Myometrial cell (primary cell): Measurements from ENCODE around the gene F11R. TPM values are rescaled to one million over a fixed set of nuclear protein-coding genes. Genes with fewer than 3 reads are reported as not detected.

Experiments used
- total RNA-seq: library from RNA; depleted of rRNA; stranded (reverse); fragments of >200 nt; gene quantifications from 2 replicates; pipeline ENCODE4 v1.2.3, GENCODE V29; 2015

F11R gene
- 0.53 and 0.86 TPM in 2 replicates for total RNA-seq

GRCh38 chr1:161020509-161021164 lies at the start of gene F11R:
Gene F11R (minus strand): TSS chr1:161021152. CDS start chr1:161021073, 79 bp downstream.

GRCh38 chr1:161069731-161070270 lies 48.8 kb upstream of the F11R start, which contains the start of gene ARHGAP30:
Gene ARHGAP30 (minus strand): TSS chr1:161069891. CDS start chr1:161069624, 267 bp downstream.

GRCh38 chr1:161045736-161046604 lies 25.0 kb upstream of the F11R start, which contains the start of gene USF1:
Gene USF1 (minus strand): TSS chr1:161045977. CDS start chr1:161043275, 2,702 bp downstream.

GRCh38 chr1:161038523-161039153 lies 17.7 kb upstream of the F11R start, which contains the start of gene TSTD1:
Gene TSTD1 (minus strand): TSS chr1:161038964. CDS start chr1:161038889, 75 bp downstream.

GRCh38 chr1:160954158-160955104 lies 66.5 kb downstream of the F11R start, which contains the start of gene ITLN2:
Gene ITLN2 (minus strand): TSS chr1:160954809. CDS start chr1:160954741, 68 bp downstream.

Other genes starting within 250 kb of the F11R start
- not detected in 2 replicates for gene LY9, start 225.0 kb downstream of the F11R start, total RNA-seq
- not detected in 2 replicates for gene CD244, start 158.3 kb downstream of the F11R start, total RNA-seq
- not detected in 2 replicates for gene ITLN1, start 136.0 kb downstream of the F11R start, total RNA-seq
- gene ITLN2, start 66.3 kb downstream of the F11R start, total RNA-seq = not detected in 2 replicates
- 0.86 and 2.5 TPM in 2 replicates for gene TSTD1, start 17.8 kb upstream of the F11R start, total RNA-seq
- 65.7 and 69.8 TPM in 2 replicates for gene USF1, start 24.8 kb upstream of the F11R start, total RNA-seq
- gene ARHGAP30, start 48.7 kb upstream of the F11R start, total RNA-seq = not detected in 2 replicates
- under 0.01 and 1.4 TPM in 2 replicates for gene NECTIN4, start 68.4 kb upstream of the F11R start, total RNA-seq
- gene KLHDC9, start 77.2 kb upstream of the F11R start, total RNA-seq = 2.5 and 4.0 TPM in 2 replicates
- 36.3 and 83.5 TPM in 2 replicates for gene PFDN2, start 96.9 kb upstream of the F11R start, total RNA-seq
- 43.8 and 61.1 TPM in 2 replicates for gene NIT1, start 97.0 kb upstream of the F11R start, total RNA-seq
- 31.4 and 31.9 TPM in 2 replicates for gene DEDD, start 111.5 kb upstream of the F11R start, total RNA-seq
- gene UFC1, start 132.8 kb upstream of the F11R start, total RNA-seq = 90.9 and 113 TPM in 2 replicates
- 8.1 and 12.2 TPM in 2 replicates for gene USP21, start 138.3 kb upstream of the F11R start, total RNA-seq
- 12.4 and 32.0 TPM in 2 replicates for gene PPOX, start 145.3 kb upstream of the F11R start, total RNA-seq
- gene B4GALT3, start 156.4 kb upstream of the F11R start, total RNA-seq = 36.0 and 42.1 TPM in 2 replicates
- 9.5 and 14.5 TPM in 2 replicates for gene ADAMTS4, start 177.9 kb upstream of the F11R start, total RNA-seq
- gene NDUFS2, start 181.2 kb upstream of the F11R start, total RNA-seq = 134 and 138 TPM in 2 replicates
- not detected in 2 replicates for gene FCER1G, start 194.1 kb upstream of the F11R start, total RNA-seq
- gene APOA2, start 202.5 kb upstream of the F11R start, total RNA-seq = not detected in 2 replicates
- gene TOMM40L, start 204.9 kb upstream of the F11R start, total RNA-seq = 11.9 and 16.4 TPM in 2 replicates
- not detected in 2 replicates for gene NR1I3, start 217.1 kb upstream of the F11R start, total RNA-seq
- gene PCP4L1, start 237.6 kb upstream of the F11R start, total RNA-seq = not detected in 2 replicates